Hair follicular keratinocyte (primary cell): ENCODE data around the gene HMGCL. TPM values are rescaled to one million over a fixed set of nuclear protein-coding genes. Genes with fewer than 3 reads are reported as not detected.

ENCODE experiments used
- total RNA-seq: library from RNA; depleted of rRNA; stranded (reverse); fragments of >200 nt; gene quantifications from 2 replicates; pipeline ENCODE4 v1.2.3, GENCODE V29; 2015

Gene HMGCL
- total RNA-seq, result 30.0 and 40.7 TPM in 2 replicates

DNA sequence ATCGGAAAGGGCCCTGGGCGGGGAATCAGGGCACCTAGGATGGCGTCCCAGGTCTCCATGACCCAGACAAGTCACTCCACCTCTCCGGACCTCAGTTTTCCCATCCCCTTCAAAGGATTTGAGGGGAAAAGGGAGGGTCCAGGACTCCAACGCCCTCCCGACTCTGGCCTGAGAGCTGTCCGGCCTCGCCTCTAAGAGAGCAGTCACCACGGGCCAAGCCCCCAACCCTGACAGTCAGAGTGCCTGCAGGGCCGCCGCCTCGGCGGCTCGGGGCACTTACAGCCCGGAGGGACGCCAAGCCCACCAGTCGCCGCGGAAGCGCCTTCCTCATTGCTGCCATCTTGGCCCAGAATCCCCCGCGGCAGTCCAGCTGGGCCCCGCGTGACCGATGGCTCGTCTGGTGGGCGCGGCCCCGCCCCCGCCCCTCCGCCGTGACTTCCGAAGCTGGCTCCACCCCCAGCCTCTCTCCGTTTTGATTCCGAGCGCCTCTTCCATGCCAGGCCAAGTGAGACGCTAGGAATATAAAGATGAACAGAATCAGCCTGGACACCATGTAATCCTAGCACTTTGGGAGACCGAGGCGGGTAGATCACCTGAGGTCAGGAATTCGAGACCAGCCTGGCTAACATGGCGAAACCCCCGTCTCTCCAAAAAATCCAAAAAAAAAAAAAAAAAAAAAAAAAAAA, at the start of gene HMGCL:
Gene HMGCL, minus strand, starts transcription at position 354 of the 686 bp plus-strand sequence. Its CDS starts 14 bp downstream, at position 340.

DNA sequence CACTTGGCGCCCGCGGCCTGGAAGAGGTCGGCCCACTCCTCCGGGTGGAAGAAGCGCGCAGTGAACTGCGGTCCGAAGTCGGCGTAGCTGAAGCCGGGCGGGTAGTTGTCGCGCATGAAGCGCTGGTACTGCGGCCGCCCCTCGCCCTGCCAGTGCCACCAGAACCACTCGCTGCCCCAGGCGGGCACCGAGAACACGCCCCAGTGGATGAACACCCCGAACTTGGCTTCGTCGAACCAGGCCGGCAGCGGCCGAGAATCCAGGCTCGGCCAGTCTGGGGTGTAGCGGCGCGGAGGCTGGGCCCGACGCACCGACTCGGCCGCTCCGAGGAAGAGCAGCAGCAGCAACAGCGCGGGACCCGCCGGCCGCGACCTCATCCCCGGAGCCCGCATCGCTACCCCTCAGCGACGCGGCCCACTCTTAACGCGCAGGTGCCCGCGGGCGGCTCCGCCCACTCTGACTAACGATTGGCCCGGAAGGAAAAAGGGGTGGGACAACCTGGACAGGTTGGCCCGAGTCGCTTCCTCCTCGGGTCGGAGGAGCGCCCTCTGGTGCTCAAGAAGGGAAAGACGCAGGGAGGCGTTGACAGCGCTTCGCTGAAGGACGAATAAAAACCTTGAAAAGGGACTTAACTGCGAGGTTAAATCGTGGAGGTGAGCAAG, 42.8 kb upstream of the HMGCL start, which contains the start of gene FUCA1:
Gene FUCA1, minus strand, starts transcription at position 396 of the 662 bp plus-strand sequence. Its CDS starts 4 bp downstream, at position 392.

DNA sequence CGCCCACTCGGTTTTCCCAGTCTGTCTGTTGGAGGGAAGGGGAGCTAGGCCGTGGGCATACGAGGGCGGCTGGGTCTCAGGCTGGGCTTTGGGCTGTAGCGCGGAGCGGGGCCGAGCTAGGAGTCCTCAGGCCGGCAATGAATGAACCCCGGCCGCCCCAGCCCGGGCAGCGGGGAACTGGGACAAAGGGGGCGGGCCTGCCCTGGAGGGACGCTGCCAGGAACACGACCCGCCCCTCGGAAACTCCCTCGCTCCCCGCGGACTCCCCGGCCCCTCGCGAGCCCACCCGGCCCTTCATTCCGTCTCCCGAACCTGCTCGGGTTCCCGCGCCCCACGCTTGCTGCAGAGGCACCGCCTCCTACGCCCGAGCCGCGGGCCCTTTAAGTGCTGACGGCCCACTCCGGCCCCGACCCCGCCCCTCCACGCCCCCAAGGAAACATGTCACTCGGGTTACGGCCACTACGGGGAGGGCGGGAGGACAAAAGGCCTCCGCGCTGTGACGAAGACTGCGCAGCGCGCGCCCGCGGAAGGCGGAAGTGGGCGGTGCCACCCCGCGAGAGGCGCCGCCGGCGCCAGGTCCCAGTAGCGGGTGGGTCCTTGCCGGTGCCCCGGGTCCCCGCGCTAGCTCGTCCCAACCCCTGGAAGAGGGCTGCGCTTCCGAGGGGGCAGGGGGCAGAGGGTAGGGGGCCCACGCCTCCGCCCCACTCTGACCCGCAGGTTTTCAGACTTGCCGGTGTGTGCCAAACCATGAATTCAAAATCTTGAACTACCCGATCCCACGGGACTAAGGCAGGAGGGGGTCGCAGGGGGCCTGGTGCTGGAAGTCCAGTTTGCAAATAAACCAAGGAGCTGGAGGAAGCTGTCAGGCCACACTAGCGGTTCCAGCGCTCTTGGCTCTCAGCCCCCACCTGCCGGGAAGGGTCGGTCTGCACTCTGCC, 24.6 kb downstream of the HMGCL start, which contains the start of gene GALE:
Gene GALE, minus strand, starts transcription at position 355 of the 938 bp plus-strand sequence. CDS start 1,747 bp downstream, outside the sequence.

DNA sequence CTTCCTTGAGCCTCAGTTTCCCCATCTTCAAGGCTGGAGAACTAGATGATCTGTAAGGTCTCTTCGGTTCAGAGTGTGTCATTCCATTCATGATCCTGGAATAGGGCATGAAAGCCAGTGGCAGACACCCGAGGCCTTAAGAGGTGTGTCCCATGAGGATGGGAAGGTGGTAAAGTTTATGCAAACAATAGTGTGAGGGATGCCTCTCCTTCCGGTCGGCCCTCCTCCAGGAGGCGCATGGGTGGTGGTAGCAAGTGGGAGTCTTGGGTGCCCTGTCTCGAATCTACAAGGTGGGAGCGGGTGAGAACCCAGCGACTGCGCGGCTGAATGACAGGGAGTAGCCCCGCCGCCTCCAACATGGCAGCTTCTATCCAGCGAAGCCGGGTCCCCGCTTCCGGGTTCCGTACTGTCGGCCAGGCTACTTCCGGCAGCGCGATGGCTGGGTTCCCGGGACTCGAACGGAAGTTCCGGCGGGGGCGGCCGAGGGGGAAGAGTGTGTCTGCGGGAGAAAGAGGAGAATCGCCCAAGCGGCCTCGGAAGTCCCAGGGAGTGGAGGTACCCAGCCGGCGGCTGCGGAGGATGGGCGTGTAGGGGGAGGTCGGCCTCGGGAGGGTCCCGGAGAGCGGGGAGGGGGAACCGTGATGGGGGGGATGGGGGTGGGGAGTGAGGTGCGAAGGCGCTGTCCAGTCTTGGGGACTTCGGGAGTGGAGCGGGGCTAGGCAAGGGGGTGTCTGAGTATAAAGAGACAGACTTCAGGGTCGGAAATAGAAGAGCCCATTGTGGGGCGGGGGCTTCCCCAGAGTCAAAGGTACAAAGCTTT, 34.3 kb downstream of the HMGCL start, which contains the start of gene LYPLA2:
Gene LYPLA2, plus strand, starts transcription at position 450 of the 820 bp plus-strand sequence. CDS start 1,538 bp downstream, outside the sequence.

DNA sequence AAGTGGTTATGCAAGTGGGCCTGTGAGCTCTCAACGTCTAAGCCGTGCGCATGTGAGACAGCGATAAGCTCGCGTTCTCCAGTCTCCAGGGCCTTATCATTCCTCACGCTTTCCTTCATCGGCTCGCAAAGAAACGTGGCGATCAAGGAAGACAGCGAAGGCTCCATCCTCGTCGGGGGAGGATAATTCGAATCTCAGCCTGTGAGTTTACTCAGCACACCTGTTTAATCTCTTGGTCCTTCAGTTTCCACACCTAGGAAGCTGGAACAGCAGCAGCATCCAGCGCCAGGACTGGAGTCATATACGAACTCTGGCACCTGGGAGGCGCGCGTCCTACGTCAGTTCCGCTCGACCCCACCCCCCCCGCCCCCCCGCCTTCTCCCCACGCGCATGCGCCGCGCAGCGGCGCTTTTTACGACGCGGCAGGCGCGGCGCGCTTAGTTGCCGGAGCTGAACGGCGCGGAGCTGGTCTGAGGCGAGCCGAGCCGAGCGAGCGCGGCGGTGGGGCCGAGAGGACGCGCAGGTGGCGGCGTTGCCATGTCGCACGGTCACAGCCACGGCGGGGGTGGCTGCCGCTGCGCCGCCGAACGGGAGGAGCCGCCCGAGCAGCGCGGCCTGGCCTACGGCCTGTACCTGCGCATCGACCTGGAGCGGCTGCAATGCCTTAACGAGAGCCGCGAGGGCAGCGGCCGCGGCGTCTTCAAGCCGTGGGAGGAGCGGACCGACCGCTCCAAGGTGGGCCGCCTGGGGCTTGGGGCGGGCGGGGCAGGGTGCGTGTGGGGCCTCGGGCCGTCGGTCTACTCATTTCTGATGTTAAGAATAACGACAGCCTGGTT, 47.0 kb downstream of the HMGCL start, which contains the start of gene PITHD1:
Gene PITHD1, plus strand, starts transcription at position 440 of the 836 bp plus-strand sequence. Its CDS starts 98 bp downstream, at position 538.

Other genes with a start within 250 kb of the HMGCL start
- 1,241 and 1,359 TPM in 2 replicates for gene RPL11, start 133.6 kb downstream of the HMGCL start, total RNA-seq
- gene ELOA, start 82.0 kb downstream of the HMGCL start, total RNA-seq, result 21.8 and 38.6 TPM in 2 replicates
- gene PITHD1, start 47.0 kb downstream of the HMGCL start, total RNA-seq, result 48.2 and 50.1 TPM in 2 replicates
- gene LYPLA2, start 34.3 kb downstream of the HMGCL start, total RNA-seq, result 112 and 128 TPM in 2 replicates
- gene GALE, start 24.7 kb downstream of the HMGCL start, total RNA-seq, result 150 and 155 TPM in 2 replicates
- 5.5 and 8.9 TPM in 2 replicates for gene FUCA1, start 42.9 kb upstream of the HMGCL start, total RNA-seq
- gene CNR2, start 87.9 kb upstream of the HMGCL start, total RNA-seq, result not detected in 2 replicates
- gene PNRC2, start 134.4 kb upstream of the HMGCL start, total RNA-seq, result 59.7 and 104 TPM in 2 replicates
- 48.4 and 49.0 TPM in 2 replicates for gene SRSF10, start 154.9 kb upstream of the HMGCL start, total RNA-seq